Stimulated activated CD4-positive, alpha-beta T cell treated with anti-CD3 and anti-CD28 coated beads, Interleukin-15, amount 100 ng/mL, for 48 hours (primary cell): ENCODE results near the gene F8A2.
"Not testable (repeated sequence)": the region's sequence is repeated elsewhere in the genome, so short reads cannot be mapped to it uniquely, and the experiment has no call there.

Experiments used
- DNase-seq, 2 donors: peaks; one replicate each; pipeline ENCODE4 v3.0.0-alpha.2; 2020; ENCODE audit warnings: low read depth in 2 of 2

The F8A2 gene

DNA sequence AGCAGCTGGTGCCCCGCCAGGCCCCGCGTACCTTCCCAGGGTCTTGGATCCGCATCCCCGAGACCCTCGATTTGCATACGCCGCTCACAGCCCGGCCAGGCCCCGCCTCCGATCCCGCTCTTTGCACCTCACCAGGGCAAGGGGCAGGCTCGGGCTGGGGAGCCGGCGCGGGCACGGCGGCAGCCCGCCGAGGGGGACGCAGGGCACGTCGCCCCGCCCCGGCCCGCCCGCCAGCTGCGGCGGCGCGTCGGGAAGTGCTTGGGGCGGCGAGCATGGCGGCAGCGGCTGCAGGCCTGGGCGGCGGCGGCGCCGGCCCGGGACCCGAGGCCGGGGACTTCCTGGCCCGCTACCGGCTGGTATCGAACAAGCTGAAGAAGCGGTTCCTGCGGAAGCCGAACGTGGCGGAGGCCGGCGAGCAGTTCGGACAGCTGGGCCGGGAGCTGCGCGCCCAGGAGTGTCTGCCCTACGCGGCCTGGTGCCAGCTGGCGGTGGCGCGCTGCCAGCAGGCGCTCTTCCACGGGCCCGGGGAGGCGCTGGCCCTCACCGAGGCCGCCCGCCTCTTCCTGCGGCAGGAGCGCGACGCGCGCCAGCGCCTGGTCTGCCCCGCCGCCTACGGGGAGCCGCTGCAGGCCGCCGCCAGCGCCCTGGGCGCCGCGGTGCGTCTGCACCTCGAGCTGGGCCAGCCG lies at the start of gene F8A2:
TSS of gene F8A2 (plus strand) at position 253 of the 686 bp plus-strand sequence. CDS start at position 273, 20 bp downstream.
- not testable (repeated sequence) for DNase-seq

DNA sequence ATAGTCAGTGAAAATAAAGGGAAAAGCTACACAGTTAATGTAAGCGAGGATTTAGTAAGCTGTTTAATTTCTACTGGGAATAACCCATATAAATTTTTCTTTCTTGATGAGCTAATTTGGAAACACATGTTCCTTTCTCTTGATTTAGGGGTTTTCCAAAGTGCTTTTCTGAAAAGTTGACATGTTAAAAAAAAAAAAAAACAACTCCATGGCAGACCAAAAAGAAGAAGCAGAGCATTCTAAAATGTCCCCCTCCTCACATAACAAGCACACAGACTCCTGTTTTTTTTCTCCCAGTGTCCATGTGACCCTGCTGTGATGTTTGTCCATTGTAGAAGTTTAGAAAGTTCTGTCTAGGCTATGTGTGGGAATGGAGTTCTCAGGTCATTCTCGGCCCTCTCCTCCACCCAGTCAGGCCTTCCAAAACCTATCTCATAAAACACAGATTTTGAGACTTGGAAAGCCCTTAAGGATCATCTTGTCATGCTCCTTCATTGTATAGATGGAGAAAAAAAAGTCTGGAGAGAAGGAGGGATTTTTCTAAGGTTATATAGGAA lies 48.3 kb upstream of the F8A2 start:
- DNase-seq = no peak

DNA sequence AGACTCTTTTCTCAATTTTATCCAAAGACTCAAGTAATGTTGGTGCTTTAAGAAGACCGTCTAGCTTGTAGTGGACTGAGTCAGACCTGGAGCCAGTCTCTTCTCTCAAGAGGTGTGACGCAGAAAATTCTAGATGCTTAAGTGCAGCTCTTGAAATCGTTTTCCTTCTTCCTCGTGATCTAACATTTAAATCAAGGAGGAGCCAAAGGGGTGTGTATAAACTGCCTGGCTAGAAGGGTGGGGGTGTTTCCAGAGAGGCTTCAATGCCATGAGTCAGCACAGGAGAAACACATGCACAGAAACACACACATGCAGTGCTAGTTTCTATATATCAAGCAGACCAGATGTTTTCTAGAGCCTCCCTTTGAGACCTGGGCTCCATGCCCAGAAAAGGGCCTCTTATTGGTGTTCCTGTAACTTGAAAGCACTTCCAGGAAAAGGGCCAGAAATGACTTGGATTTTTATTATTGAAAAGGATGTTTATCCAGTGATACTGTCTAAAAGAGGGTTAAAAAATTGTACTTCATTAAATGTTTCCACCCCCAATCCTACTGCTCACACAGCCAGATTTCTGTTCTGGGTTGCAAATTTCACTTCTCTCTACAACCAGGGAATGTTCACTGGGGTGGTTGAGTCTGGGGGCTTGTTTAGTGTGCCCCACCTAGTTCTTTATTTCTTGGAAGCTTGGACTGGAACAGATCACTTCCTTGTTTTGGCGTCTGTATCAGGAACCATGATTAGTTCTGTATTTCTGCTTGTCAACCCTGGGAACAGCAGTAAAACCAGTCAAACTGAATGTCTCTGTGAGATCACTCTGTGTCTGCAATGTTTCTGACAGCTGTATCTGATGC lies 47.2 kb upstream of the F8A2 start, which contains the start of gene CLIC2:
TSS of gene CLIC2 (minus strand) at position 129 of the 851 bp plus-strand sequence. CDS start 187 bp downstream, outside the sequence.
- DNase-seq = no peak

DNA sequence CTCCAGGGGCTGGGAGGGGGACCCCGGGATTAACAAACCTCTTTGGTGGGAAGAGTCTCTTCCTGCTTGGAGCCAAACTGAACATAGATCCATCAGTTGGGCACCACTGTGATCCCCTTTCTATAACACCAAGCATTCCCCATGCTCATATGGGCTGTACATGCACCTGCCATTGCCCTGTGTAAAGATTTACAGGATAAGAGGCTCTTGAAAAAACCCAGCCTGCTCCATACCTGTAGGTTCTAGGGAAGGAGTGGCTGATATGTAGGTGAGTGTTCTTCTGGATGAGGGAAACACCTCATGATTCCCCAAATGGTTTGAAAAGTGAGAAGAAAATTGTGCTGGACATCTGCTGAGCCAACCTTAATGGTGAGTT lies 46.6 kb upstream of the F8A2 start:
- DNase-seq = not testable (repeated sequence)

DNA sequence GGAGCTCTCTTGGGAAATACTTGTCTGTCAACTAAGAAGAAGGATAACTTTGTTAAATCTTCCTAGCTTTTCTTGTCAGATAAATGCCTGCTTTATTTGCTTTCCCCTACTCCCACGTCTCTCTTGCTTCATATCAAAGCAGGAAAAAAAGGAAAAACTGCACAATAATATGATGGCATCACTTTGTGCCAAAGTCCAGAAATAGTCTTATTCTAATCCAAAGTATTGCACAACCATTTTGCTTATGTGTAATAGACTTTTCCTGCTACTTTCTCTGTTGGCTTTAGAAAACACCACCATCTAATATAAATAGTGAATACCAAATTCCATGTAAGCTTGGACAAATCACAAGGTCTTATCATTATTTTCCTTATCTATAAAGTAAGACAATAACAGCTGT lies 36.2 kb upstream of the F8A2 start:
- DNase-seq = not testable (repeated sequence)

DNA sequence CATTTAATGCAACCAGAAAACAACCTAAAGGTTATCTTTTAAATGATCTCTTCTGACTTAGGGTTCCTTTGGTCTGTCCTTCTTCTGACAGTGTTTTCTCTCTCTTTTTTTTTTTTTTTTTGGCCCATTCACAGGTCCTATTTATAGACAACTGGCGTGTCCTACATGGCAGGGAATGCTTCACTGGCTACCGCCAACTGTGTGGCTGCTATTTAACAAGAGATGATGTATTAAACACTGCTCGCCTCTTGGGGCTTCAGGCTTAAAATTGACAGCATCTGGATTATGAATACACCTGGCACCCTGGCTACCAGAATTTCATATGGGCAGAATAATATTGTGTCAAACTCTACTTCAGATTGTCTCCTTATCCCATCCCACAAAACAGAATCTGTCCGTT lies 32.4 kb upstream of the F8A2 start:
- not testable (repeated sequence) for DNase-seq

DNA sequence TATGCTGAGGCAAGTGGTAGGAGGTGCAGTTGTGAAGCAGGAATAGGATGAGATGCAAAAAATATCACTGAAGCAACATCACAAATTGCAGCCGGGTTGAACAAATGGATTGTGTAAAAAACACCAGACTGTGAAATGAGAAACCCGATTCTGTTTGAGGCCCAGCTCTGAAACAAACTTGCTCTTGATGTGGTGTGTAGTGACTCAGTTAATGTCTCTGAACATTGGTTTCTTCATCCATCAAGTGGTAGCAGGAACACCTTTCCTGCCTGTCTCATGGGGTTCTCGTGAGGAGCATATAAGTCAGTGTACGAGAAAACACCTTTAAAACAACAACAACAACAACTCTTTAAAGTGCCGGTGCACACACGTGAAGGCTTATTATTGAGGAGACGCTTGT lies 18.2 kb upstream of the F8A2 start:
- not testable (repeated sequence) for DNase-seq

DNA sequence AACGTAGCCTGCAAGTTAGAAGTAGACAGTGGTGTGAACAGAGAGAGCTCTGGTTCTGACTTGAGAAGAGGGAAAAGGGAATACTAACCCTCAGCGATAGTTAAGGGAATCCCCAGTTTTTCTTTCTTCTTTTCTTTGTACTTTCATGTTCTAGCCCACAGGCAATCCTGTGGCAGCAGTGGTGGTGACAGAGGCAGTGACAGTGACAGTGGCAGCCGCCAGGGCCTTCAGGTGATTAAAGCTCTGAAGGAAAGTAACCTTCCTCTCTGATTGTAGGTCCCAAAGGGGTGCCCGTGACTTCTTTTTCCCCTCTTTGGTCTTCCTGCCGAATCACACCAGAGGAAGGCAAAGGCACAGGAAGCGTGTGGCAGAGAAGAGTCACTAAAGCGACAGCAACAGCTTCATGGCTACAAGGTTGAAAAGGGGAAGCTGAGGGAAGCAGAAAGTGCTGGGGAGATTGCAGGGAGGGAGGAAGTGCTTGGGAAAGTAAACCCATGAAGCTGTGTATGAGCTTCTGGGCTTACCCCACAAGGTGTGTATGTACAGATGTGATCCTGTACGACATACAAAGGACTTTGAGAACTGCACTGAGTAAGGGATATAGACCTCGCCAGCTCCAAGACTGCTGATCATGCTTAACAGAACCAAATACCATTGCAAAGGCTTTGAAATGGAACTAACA lies 8.0 kb upstream of the F8A2 start:
- not testable (repeated sequence) for DNase-seq

DNA sequence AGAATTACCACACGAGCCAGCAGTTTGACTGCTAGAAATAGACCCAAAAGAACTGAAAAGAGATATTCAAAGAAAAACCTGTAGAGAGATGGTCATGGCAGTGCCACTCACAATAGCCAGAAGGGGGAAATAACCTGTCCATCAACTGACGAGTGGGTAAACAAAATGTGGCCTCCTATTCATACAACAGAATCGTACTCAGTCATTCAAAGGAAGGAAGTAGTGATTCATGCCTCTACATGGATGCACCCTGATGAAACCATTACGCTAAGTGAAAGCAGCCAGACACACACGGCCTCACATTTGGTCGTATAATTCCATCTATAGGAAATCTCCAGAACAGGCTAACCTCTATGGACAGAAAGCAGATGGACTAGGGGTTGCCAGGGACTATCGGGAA lies 2.1 kb upstream of the F8A2 start:
- not testable (repeated sequence) for DNase-seq

DNA sequence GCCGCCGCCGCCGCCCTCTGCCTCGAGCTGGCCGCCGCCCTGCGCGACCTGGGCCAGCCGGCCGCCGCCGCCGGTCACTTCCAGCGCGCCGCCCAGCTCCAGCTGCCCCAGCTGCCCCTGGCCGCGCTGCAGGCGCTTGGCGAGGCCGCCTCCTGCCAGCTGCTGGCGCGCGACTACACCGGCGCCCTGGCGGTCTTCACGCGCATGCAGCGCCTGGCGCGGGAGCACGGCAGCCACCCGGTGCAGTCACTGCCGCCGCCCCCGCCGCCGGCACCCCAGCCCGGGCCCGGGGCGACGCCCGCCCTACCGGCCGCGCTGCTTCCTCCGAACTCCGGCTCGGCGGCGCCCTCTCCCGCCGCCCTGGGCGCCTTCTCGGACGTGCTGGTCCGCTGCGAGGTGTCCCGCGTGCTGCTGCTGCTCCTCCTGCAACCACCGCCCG lies 653 bp downstream of the F8A2 start:
- not testable (repeated sequence) for DNase-seq

DNA sequence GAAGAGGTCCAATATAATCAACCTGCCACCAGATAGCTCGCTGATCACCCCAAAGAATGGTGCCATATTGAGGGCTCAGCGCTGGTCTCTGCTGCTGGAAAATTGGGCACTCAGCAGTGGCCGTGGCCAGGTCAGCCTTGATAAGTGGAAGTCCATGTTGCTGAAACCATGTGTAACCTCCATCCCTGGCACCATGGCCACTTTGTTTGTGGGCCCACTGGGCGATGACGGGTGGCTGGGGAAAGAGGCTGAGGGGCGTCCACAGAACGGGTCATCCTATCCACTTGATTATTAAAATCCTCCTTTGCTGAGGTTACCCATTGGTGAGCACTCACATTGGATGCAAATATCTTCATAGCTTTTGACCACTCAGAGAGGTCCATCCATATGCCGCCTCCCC lies 7.7 kb downstream of the F8A2 start:
- DNase-seq = no peak

DNA sequence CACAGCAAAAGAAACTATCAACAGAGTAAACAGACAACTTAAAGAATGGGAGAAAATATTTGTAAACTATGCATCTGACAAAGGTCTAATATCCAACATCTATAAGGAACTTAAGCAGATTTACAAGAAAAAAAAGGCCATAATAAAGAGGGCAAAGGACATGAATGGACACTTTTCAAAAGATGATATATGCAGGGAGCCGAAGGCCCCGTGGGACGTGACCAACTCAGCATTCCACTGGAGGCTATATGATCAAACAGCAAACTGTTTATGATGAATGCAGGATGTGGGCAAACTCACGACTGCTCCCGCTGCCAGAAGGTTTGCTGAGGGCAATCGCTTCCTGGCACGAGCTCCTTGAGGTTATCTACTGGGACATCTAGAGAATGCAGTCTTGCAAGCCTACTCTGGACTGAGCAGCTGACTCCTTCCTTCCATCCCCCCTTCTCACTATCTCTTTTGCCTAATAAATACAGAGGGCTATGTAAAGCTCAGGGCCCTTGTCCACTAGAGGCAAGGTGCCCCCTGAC lies 12.9 kb downstream of the F8A2 start:
- not testable (repeated sequence) for DNase-seq

DNA sequence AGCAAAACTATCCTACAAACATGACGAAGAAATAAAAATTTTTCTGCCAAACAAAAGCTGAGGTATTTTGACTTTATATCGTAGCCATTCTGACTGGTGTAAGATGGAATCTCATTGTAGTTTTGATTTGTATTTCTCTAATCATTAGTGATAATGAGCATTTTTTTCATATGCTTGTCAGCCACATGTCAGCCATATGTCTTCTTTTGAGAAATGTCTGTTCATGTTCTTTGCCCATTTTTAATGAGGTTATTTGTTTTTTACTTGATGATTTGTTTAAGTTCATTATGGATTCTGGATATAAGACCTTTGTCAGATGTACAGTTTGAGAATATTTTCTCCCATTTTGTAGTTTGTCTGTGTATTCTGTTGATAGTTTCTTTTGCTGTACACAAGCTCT lies 24.5 kb downstream of the F8A2 start:
- DNase-seq = no peak

DNA sequence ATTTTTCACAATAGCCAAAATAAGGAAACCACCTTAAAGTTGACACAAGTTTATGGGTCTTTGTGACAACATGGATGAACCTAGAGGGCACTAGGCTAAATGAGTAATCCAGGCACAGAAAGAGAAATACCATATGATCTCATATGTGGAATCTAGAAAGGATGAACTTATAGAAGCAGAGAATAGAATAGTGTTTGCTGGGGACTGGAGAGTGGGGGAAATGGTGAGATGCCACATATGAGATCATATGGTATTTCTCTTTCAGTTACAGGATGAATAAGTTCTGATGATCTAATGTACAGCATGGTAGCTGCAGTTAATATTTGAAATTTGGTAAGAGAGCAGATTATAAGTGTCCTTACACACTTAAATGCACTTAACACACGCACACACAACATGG lies 35.9 kb downstream of the F8A2 start:
- no peak for DNase-seq
